SKM-1 treated with dmso at 0.1 percent for 144 hours (cell line): ENCODE results near the gene CEBPB.
"Not testable (repeated sequence)": the region's sequence is repeated elsewhere in the genome, so short reads cannot be mapped to it uniquely, and the experiment has no call there.

Experiments used
- DNase-seq: peaks from one replicate; lab custom pipeline; 2025; ENCODE audit not compliant: unreplicated experiment; lab: John Stamatoyannopoulos, UW

Gene CEBPB

DNA sequence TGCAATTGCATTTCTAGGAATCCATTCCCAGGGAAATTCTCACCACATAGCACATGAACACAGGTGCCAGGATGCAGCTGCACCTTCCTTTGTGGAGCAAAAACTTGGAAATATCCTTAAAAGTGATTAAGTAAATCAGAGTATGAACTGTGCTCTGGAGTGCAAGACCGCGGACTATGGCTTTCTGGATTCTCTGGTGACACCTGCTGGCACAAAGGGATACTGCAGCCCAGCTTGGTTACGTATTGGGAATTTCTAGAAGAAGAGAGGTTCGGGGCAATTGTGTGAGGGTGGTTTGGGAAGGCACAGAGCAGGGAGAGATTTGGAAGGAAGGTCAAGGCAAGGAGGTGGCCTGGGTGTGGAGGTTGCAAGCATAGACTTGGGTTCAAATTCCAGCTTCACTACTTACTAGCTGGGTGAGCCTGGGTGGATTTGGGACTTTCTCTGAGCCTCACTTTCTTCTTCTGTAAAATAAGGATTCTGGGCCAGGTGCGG lies 21.3 kb upstream of the CEBPB start:
- DNase-seq, result peak; percentile 57

DNA sequence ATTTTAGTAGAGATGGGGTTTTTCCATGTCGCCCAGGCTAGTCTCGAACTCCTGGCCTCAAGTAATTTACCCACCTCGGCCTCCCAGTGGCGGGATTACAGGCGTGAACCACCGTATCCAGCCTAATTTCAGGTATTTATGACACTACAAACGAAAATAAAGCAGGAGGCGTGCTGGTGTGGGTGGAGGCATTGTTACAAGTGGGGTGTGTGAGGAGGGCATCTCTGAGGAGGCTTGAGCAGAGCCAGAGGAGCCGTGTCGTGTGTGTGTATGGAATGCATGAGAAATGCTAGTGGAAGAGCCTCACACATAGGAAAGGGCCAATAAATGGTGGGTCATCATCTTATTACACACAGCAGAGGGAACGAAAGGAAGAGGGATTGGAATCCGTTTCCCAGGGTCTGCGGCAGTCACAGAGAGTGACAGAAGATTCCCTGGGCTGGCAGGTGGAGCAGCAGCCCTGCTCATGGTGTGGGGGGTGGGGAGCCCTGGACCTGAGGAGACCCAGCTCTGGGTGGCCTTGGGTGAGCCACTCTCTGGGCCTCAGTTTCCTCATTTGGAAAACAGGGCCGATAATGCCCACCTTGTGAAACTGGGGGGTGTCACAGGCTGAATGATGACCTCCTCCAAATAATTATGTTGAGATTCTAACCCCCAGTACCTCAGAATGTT lies 19.9 kb upstream of the CEBPB start:
- DNase-seq, result no peak

DNA sequence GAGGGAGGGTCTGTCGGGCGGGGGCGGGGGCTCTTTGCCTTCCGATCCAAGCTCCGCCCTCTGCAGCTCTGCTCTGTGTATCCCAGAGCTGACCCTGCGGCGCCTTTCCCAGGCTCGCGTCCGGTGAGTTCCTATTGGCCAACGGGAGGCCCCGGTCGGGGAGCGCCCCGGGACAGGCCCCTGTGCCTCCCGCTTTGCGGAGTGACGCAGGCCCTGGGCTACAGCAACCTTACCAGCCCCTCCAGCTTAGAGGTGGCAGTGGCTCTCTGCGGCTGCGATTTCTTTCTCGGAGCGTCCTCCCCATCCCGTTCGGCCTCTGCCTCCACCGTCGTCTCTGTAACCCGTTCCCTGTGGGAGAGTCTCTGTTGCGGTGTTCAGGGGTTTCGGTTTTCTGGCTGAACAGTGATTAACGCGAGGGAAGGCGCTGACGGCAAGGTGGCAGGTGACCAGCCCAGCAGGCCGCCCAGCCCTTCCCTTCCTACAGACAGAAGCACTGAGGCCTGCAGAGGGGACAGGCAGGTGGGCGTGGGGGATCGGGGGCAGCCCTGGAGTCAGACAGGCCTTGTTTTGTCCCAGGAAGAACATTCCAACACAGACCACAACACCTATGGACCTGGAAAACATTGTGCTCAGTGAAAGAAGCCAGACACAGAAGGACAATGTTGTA lies 18.1 kb upstream of the CEBPB start:
- DNase-seq, result no peak

DNA sequence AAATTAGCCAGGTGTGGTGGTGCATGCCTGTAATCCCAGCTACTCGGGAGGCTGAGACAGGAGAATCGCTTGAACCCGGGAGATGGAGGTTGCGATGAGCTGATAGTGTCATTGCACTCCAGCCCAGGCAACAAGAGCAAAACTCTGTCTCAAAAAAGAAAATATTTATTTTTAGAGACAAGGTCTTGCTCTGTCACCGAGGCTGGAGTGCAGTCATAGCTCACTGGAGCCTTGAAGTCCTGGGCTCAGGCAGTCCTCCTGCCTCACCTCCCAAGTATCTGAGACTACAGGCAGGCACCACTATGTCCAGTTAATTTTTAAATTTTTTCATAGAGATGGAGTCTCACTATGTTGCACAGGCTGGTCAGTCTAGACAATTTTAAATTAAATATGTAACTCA lies 16.2 kb upstream of the CEBPB start:
- DNase-seq, result no peak

DNA sequence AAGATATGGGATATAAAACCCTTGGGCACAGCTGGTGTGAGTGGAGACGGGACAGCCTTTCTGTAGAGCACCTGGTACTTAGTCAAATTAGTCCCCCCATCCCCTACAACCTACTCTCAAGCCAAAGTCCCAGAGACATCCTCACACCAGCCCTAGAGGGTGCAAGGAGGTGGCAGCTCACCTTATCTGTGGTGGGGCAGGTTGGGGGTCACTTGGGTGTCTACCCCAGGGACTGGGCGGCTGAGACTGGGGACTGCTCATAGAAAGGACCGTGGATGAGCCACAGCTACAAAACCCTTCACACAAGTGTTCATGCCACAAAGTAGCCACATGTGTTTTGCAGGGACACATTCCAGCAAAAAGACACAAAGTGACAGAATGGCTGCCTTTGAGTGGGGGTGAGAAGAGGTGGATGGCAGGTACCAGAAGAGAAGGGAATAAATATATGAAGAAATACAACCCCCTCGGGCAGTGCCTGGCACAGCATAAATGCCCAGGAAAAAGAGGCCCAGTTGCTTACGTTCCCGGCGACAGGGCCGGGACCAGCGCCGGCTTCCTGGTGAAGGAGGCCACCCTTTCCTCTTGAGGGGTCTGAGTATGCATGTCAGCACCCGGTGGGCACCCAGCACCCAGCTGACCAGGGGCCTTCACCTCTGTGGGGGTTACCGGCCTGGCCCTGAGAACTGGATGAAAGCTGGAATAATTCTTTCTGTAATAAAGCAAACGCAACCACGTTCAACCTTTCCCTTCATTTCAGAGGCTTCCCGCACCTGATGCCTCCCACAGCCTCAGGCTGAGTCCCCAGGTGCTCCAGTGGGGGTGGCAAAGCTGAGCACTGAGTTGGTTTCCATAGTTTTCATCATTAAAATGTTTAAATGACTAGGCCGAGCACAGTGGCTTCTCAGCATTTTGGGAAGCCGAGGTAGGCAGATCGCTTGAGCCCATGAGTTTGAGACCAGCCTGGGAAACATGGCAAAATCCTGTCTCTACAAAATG lies 14.4 kb upstream of the CEBPB start:
- no peak for DNase-seq

DNA sequence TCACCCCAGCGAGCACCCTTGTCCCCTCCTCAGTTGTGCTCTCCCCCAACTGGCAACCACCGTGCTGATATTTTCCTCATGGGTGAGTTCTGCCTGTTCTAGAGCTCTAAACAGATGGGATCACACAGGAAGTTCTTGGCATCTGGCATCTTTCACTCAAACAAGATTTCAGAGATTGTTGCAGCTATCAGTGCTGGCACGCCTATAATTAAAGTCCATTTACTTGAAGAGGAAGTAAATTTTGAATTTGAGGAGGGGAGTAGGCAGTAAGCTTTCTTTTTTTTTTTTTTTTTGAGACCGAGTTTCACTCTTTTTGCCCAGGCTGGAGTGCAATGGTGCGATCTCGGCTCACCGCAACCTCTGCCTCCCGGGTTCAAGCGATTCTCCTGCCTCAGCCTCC lies 12.0 kb upstream of the CEBPB start:
- DNase-seq, result not testable (repeated sequence)

DNA sequence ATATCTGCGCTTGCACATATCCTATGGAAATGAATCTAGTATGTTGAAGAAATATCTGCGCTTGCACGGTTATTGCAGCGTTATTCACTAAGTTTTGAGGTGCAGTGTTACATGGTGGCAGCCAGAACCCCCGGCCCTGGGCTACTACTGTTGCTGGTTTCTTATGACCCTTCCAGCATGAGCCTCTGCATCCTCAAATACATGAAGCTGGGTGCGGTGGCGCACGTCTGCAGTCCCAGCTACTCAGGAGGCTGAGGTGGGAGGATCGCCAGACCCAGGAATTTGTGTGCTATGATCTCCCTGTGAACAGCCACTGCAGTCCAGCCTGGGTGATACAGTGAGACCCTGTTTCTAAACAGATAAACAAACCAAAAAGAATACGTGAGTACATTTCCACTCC lies 9.3 kb upstream of the CEBPB start:
- no peak for DNase-seq

DNA sequence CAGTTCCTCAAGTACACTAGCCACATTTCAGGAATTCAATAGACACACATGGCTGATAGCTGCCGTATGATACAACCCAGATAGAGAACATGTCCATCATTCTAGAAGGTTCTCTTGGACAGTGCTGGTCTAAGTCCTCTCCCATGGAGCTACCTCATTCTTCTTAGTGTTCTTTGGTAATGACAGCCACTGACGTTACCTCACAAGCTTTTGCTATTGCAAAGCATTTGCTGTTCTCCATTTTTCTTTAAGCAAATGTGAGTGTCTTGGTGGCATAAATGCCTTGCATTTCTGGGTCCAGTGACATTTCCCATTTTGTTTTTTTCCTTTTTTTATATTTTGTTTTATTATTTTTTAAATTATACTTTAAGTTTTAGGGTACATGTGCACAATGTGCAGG lies 8.3 kb upstream of the CEBPB start:
- DNase-seq, result peak; percentile 56

DNA sequence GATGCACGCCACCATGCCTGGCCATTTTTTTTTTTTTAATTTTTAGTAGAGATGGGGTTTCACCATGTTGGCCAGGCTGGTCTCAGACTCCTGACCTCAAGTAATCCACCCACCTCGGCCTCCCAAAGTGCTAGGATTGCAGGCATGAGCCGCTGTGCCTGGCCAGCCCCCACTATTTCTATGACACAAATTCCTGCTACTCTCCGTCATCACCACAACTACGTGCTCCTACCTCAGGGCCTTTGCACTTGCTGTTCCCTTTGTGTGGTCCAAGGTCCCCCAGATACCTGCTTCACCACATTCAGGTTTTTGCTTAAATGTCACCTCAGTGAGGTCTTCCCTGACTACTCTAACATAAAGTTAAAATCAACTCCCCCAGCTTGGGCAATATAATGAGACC lies 5.2 kb upstream of the CEBPB start:
- no peak for DNase-seq

DNA sequence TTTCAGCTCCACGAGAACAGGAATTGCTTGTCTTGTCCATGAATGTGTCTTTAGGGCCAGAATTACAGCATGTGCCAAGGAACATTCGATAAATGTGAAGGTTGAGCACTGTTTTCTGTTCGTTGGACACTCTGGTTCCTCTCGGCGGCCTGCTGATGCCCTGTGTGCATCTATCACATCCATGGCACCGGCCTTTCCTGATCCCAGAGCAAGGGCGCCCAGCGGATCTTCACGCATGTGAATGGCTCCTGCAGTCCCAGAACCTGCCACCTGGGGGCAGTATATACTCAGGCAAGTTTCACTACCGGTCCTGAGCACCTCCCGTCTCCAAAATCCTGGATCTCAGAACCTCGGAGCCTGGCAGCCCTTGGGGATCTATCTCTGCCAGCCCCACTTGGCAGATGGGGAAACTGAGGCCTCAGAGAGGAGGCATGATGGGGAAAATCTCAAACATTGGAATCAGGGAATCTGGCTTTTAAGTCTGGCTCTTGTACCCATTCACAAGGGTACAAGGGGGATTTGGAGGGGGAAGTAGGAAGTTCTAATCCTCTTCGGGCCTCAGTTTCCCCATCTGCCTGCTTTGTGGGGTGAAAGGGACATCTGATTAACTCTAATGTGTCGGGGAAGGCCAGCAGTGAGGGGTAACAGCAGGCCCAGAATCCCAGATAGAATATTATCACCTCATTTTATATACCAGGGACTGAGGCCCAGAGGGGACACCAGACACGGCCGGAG lies 4.3 kb upstream of the CEBPB start:
- DNase-seq, result peak; percentile 63

DNA sequence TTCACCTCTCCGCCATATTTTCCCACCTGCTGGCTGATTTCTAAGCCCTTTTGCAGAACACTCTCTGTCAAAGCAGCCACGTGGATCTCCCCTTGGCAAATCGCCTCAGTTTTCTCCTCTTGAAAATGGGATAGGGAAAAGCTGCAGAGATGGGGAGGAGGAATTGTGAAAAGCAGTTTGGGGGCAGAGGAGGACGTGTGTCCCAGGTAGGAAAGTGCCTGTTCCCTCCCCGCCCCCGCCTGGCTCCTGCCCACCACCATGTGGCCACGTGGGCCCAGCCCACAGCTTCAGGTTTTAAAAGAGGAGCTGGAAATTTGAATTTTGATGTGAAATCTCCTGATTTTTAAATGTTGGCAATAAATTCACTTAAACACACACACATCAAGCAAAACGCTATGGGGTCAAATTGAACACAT lies 3.6 kb upstream of the CEBPB start:
- no peak for DNase-seq

DNA sequence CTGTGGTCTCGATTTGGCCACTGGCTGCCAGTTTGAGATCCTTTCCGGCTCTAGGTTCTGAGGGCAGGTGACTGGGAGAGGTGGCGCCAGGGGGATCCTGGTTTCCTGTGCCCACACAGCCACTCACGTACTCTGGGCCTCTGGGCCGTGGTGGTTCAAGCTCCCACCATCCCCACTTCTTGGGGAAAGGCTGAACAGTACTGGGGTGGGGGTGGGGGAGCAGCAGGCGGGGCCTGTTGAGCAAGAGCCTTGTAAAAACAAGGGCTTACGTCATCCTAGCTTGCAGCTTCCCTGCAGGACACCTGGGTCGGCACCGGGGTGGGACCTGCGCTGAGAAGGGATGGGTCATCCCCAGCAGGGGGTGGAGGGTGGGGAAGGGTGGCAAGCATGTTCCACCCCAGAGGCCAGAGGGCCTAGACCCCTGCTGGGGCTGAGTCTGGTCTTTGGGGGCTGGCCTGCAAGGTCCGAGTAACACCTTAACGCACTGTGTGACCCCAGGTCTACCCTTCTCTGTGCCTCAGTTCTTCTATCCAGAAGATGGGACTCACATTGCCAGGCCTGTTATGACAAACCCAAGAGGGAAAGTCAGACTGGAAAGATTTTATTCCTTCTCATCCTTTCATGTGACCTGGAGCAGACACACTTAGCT lies 3.1 kb upstream of the CEBPB start:
- peak; percentile 36 for DNase-seq

DNA sequence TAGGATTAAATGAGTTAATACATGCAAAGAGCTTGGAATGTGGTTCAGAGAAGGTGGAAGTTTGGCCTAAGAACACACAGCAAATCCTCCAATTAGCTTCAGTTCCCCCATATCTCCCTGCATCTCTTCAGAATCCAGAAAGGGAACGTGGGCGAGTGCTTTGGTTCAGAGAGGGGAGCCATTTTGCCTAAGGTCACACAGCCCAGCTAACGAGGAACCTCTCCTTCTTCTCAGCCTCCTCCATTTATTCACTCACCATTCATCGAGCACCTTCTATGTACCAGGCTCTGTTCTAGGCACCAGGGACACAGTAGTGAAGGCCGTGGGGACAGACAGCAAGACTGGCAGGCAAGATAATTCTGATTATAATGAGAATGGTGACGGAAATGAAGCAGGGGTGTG lies 2.3 kb upstream of the CEBPB start:
- DNase-seq, result no peak

DNA sequence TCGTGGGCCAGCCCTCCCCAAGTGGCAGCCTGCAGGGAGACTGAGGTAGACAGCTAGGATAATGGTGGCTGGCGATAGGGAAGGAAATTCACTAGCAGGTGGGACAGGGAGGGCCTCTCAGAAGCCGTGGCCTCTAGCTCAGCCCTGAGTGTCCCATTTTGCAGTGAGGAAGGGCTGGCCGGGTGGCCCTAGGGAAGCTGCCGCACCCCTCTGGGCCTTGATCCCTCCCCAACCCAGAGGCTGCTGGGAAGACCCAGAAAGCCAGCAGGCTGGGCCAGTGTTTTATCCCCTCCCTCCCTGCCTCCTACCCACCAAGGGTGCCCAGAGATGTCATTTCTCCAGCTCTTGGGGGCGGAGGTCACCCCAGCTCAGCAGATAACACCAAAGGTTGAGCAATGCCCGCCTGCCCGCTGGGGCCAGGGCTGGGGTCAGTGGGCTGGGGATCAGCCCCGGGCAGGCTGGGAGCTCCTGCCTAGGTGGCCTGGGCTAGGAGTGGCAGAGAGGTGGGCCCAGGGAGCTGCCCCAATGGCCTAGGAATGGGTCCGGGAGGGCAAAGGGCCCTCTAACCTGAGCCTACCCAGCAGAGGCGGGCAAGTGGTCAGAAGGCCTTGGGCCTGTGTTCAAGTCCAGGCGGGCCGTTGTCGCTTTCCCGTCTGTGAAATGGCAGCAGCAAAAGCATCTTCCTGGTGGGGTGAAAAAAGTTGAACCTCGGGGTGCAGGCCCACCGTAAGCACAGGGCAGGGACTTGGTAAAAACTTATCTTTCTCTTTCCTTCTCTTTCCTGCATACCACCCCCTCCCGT lies 1.6 kb upstream of the CEBPB start:
- DNase-seq, result no peak

DNA sequence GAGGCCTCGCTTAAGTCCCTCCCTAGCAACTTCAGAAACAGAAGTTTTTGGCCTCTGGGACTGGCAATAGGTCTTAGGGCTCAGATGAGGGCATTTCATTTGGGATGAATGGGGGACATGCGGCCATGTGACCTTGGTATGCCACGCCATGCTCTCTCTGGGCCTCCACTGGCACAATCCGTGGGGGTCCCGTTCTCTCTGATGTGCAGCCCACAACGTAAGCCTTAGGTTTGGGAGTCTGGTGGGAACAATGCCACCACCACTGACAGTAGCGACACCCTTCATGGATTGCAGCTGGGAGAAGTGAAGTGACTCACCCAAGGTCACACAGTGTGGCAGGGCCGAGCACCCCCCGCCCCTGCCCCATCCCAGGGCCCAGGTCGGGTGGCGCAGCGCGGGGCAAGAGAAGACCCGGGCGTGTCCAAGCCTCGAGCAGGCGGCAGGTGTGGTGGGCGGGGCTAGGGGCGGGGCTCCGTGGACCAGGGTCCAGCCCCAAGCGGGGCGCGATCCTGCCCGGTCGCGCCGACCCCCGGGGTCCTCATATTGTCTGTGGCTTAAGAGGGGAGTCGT lies 864 bp upstream of the CEBPB start:
- DNase-seq, result no peak

DNA sequence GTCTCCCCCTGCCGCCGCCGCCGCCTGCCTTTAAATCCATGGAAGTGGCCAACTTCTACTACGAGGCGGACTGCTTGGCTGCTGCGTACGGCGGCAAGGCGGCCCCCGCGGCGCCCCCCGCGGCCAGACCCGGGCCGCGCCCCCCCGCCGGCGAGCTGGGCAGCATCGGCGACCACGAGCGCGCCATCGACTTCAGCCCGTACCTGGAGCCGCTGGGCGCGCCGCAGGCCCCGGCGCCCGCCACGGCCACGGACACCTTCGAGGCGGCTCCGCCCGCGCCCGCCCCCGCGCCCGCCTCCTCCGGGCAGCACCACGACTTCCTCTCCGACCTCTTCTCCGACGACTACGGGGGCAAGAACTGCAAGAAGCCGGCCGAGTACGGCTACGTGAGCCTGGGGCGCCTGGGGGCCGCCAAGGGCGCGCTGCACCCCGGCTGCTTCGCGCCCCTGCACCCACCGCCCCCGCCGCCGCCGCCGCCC lies 474 bp downstream of the CEBPB start:
- DNase-seq, result peak; percentile 30

DNA sequence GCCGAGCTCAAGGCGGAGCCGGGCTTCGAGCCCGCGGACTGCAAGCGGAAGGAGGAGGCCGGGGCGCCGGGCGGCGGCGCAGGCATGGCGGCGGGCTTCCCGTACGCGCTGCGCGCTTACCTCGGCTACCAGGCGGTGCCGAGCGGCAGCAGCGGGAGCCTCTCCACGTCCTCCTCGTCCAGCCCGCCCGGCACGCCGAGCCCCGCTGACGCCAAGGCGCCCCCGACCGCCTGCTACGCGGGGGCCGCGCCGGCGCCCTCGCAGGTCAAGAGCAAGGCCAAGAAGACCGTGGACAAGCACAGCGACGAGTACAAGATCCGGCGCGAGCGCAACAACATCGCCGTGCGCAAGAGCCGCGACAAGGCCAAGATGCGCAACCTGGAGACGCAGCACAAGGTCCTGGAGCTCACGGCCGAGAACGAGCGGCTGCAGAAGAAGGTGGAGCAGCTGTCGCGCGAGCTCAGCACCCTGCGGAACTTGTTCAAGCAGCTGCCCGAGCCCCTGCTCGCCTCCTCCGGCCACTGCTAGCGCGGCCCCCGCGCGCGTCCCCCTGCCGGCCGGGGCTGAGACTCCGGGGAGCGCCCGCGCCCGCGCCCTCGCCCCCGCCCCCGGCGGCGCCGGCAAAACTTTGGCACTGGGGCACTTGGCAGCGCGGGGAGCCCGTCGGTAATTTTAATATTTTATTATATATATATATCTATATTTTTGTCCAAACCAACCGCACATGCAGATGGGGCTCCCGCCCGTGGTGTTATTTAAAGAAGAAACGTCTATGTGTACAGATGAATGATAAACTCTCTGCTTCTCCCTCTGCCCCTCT lies 1.1 kb downstream of the CEBPB start:
- DNase-seq, result peak; percentile 28
